Measurements from ENCODE around the gene EGR1.

Gene EGR1

GRCh38 chr5:138454121-138454520, 11.2 kb upstream of the EGR1 start:
- DNase-seq, result no peak

- DNase-seq, result no peak
Observed at GRCh38 chr5:138455232-138455930, 9.9 kb upstream of the EGR1 start.

GRCh38 chr5:138457531-138458275, 7.6 kb upstream of the EGR1 start:
- no peak for DNase-seq

- no peak for DNase-seq
Observed at GRCh38 chr5:138458384-138458783, 6.9 kb upstream of the EGR1 start.

- DNase-seq, result no peak
Observed at GRCh38 chr5:138458856-138459255, 6.4 kb upstream of the EGR1 start.

- peak; percentile 93 for DNase-seq
Observed at GRCh38 chr5:138459311-138459933, 5.9 kb upstream of the EGR1 start.

GRCh38 chr5:138460032-138460693, 5.1 kb upstream of the EGR1 start:
- no peak for DNase-seq

GRCh38 chr5:138461343-138462125, 3.7 kb upstream of the EGR1 start:
- no peak for DNase-seq

- no peak for DNase-seq
Observed at GRCh38 chr5:138463419-138464007, 1.8 kb upstream of the EGR1 start.

GRCh38 chr5:138464008-138464387, 1.3 kb upstream of the EGR1 start:
- peak; percentile 98 for DNase-seq

- DNase-seq, result peak; percentile 98
Observed at GRCh38 chr5:138464388-138465260, 655 bp upstream of the EGR1 start.

- DNase-seq, result peak; percentile 71
Observed at GRCh38 chr5:138466125-138466899, 1.0 kb downstream of the EGR1 start.

GRCh38 chr5:138466900-138467710, 1.8 kb downstream of the EGR1 start:
- peak; percentile 71 for DNase-seq

- DNase-seq, result no peak
Observed at GRCh38 chr5:138467711-138468132, 2.4 kb downstream of the EGR1 start.

- no peak for DNase-seq
Observed at GRCh38 chr5:138468133-138468965, 3.1 kb downstream of the EGR1 start.

GRCh38 chr5:138468966-138469539, 3.8 kb downstream of the EGR1 start:
- DNase-seq, result no peak

- DNase-seq, result no peak
Observed at GRCh38 chr5:138469540-138470321, 4.5 kb downstream of the EGR1 start.
